ENCODE measurements around the gene CPNE2. TPM values are rescaled to one million over a fixed set of nuclear protein-coding genes. Genes with fewer than 3 reads are reported as not detected.

The CPNE2 gene
- total RNA-seq, 1 experiment from 2014 or later, result 36.7 TPM

DNA sequence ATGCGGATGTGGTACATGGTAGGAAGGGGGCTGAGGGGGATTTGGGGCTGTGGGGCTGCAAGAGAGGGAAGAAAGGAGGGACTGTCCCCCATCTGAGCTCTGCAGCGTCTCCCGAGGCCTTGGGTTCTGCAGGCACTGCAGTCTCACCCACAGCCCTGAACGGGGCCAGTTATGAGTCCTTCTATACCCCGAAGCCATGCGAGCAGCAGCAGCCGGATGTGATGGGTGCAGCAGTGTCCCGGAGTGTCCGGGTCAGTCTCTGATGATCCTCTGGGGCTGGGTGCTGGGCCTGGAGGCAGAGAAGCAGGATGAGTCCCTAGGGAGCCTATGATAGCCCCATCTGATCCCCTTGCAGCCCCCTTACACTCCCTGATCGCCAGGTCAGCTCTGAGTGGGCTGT lies 41.5 kb downstream of the CPNE2 start:
- in situ Hi-C loops (cut with HindIII; ENCODE audit: low sequenced_read_pairs), result no loop called here
- no peak for DNase-seq (ENCODE audit: low spot score)

- DNase-seq (ENCODE audit: low spot score), result no peak
- in situ Hi-C loops (cut with HindIII; ENCODE audit: low sequenced_read_pairs), result no loop called here
These were observed 42.6 kb downstream of the CPNE2 start for GRCh38 chr16:57134982-57135381.

GRCh38 chr16:57137043-57137442 lies 44.7 kb downstream of the CPNE2 start:
- in situ Hi-C loops (cut with HindIII; ENCODE audit: low sequenced_read_pairs), result no loop called here
- no peak for DNase-seq (ENCODE audit: low spot score)

- in situ Hi-C loops (cut with HindIII; ENCODE audit: low sequenced_read_pairs), result no loop called here
- DNase-seq (ENCODE audit: low spot score), result no peak
These were observed 45.3 kb downstream of the CPNE2 start for GRCh38 chr16:57137566-57138273.

DNA sequence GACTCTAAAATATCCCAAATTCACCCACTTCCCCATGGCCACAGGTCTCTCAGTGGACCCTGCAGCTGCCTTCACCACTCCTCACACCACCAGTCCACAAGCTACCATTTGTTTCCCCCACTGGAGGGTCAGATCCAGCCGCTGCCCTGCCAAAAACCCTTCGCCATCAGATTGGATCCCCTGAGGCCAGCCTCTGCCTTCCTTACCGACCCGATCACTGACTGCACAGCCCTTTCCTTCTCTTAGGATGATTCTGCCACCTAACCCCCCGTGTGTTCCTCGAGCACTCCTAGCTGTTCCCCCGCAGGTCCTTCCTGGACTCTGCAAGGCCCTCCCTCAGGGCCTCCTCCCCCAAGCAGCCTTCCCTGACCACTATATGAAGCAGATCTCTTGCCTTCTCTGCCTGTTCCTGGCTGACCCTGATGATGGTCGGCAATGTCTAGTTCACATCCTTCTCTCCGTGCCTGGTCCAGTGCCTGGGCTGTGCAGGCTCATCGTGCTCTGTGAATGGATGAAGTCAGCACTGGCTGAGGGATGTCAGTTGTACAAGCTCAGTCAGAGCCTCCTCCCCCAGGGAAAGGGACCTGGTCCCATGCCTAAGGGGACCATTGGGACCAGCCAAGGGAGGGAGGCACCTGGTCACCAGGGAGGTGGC lies 46.0 kb downstream of the CPNE2 start:
- in situ Hi-C loops (cut with HindIII; ENCODE audit: low sequenced_read_pairs), result no loop called here
- DNase-seq (ENCODE audit: low spot score), result no peak

DNA sequence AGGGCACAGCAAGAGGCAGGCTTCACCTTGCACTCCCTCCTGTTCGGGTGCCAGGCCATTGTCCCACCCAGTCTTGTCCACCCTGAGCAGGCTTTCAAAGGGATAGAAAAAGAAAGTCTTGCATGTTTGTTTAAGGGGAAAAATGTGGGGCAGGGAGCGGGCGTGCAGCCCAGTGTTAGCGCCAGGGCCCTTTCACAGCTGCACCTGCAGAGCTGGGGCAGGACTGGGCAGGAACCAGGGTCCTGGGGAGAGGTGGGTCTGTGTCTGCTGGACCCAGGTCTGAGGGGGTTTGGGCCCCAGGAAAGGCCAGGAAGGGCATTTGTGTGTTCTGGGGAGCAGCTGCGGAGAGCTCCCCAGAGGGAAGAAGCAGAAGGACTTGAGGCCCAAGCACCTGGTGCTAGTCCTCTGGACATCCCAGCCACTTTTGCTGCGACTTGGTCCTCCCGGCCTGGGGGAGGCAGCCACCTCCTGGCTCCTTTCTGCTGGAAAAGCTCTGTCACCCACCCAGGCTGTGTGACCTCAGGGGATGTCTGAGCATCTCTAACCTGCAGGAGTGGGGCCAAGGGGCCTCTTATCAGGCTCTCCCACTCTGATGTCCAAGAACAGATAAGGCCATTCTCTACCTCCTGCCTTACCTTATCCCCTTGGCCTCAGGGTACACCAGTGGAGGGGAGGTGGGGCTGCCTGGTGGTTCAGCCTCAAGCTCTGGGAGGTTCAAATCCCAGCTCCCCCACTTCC lies 48.7 kb downstream of the CPNE2 start:
- no peak for DNase-seq (ENCODE audit: low spot score)
- in situ Hi-C loops (cut with HindIII; ENCODE audit: low sequenced_read_pairs), result no loop called here

DNA sequence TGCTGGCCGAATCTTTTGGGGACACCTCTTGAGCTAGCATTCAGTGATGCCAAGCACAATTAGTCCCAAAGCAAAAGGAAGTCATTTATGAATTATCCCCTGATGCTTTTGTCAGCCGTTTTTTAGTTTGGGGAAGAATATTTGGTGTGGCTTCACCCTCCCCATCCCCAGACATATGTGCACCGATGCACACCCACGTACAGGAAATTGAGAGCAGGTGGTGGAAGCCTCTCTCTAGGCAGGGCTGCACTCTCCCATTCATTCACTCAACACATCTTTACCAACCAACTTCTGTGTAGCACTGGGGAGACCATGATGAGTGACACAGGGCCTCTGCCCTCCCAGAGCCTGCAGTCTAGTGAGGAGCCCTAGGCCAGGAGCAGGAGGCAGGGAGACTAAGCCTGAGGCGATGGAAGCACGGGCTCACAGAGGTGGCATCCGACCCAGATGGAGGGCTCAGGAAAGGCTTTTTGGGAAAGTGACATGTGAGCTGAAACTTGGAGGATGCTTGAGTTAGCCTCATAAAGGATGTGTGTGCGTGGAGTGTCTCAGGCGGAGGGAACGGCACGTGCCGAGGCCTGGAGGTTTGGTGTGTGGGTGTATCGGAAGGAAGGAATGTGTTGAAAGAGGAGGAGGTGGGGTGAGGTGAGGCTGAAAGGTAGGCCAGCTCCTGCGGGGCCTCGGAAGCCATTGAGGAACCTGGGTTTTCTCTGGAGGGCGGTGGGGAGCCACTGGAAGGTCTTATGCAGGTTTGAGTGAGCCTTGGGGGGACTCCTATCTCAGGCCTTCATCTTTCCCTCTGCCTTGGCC lies 49.6 kb downstream of the CPNE2 start:
- in situ Hi-C loops (cut with HindIII; ENCODE audit: low sequenced_read_pairs), result no loop called here
- no peak for DNase-seq (ENCODE audit: low spot score)

DNA sequence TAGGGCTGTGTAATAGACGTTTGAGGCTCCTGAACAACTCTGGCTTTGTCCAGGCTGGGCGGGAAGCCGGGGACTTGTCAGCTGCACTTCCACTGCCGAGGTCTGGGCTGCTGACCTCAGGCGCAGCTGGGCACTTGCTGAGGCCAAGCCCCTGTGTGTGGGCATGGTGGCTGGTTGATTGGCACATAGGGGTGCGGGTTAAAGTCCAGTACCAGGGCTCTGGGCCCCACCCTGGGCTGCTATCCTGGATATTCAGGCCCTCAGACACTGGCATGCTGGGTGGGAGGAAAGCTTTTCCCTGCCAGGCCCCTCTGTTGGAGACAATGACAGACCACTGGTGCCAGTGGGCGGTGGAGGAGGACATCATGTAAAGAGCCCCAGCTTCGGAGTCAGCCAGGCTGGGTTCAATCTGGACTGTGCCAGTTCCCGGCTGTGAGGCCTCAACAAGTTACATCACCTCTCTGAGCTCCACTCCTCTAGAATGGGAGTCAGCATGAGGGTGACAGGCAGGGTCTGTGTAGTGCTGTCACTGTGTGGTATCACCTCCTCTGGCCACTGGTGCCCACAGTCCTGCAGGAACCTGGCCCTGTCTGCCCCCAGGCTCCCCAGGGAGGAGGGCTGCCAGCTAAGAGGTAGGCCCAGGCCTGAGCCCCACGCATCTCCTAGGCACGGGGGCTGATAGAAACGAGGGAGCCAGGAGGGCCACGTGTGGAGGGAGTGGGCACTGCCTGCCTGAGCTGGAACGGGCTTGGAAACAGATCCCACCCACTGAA lies 51.0 kb downstream of the CPNE2 start:
- in situ Hi-C loops (cut with HindIII; ENCODE audit: low sequenced_read_pairs), result no loop called here
- DNase-seq (ENCODE audit: low spot score), result peak; percentile 10

DNA sequence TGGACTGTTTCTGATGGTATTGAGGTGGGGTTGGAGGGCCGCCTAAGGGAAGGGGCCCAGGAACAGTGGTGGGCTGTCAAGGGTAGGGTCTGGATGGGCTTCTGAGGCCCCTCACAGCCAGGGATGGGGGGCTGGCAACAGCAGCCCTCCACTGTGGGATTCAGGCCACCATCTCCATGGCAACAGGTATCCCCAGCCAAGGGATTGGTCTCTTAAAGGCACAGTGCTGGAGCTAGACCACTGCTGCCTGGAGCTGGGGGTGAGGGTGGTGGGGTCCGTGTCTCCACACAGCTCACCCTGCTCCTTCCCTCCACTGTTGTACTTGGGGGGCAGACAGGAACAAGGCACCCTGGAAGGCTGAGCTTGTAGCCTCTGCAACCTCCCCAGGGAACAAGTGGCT lies 51.6 kb downstream of the CPNE2 start:
- no peak for DNase-seq (ENCODE audit: low spot score)
- in situ Hi-C loops (cut with HindIII; ENCODE audit: low sequenced_read_pairs), result no loop called here

DNA sequence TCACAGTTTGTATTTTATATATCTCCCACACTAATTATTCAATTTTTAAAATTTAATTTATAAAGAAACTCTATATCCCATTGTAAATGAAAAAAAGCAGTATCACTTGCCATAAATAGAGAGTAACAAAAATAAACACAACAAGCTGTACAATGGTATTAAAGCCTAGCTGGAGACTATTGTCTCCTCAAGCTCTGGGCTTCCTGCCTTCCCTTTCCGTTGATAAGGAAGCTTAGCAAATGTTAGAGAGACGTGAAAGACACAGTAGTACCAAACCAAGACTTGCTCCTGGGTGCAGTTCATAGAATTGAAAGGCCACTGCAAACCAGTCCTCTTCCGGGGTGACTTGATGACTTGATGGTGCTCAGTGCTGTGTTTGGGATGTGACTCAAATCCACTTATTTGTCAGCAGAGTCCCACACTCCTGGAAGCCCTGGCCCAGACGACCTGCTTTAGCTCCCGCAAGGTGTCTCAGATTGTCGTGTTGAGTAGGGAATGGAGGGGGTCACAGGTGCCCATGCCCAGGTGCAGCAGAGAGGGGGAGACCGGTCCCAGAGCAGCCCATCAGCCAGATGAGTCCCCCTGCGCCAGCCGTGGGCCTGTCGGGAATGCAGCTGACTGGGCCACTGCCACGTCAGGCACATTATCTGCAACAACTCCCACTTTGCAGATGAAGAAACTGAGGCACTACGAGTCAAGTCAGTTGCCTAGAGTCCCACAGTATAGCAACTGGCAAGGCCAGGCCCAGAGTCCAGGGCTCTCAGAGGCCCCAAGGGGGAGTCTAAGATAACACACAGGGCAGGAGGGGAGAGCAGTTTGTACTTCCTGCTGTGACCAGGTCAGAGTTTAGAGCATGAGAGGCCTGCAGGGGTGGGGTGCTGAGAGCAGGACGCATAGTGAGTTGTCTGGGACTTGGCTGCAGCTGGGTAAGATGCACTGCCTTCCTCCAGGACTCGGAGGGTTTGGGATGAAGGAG lies 53.0 kb downstream of the CPNE2 start:
- DNase-seq (ENCODE audit: low spot score), result no peak
- in situ Hi-C loops (cut with HindIII; ENCODE audit: low sequenced_read_pairs), result no loop called here

- in situ Hi-C loops (cut with HindIII; ENCODE audit: low sequenced_read_pairs), result no loop called here
- no peak for DNase-seq (ENCODE audit: low spot score)
These were observed 53.8 kb downstream of the CPNE2 start for GRCh38 chr16:57146040-57146647.

GRCh38 chr16:57146735-57147134 lies 54.4 kb downstream of the CPNE2 start:
- in situ Hi-C loops (cut with HindIII; ENCODE audit: low sequenced_read_pairs), result no loop called here
- DNase-seq (ENCODE audit: low spot score), result no peak

DNA sequence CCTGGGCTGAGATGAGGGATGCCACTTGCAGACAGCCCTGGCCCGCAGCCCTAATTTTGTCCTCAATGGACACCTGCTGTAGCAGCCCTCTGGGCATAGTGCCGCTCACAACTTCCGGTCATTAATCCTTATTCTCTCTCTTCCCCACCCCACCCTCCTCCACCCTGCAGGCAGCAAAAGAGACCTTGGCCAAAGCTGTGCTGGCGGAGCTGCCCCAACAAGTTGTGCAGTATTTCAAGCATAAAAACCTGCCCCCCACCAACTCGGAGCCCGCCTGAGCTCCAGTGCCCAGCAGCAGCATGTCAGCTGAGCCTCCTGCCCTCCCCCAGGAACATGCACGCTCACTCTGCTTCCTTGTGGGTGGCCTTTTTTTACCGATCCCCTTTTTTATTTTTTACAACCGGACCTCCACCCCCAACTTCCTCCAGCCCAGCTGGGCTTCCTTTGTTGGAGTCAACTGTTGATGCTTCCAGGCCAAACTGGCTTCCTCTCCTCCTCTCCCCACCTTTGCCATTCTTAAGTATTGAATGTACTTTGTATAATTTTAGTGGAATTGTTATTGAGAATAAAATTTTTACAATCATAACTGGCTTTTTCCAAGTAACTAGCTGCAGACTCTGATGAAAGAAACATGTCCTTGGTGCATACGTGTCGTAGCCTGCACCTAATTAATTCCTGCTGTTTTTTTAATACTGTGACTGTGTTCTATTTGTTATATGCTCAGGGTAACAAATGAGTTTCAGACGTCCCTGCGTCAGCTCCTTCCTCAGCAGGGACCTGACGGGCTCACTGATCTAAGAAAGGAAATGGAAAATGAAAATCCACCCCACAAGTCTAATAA lies 55.2 kb downstream of the CPNE2 start:
- in situ Hi-C loops (cut with HindIII; ENCODE audit: low sequenced_read_pairs), result no loop called here
- peak; percentile 59 for DNase-seq (ENCODE audit: low spot score)

DNA sequence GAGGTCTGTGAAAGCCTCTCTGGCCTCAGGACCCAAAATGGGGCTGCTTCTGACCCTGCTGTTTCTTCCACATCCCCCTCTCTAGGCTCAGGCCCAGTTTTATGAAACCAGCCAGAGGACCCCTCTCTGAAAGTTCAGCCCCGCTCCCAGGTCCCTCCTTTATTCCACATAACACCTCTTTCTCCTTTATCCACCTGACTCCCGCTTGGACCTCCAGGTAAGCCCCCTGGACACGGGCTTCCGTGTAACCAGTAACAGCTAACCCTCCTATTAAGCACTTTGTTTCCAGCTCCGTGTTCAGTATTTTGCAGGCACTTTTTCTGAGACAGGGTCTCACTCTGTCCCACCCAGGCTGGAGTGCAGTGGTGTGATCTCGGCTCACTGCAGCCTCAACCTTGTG lies 56.1 kb downstream of the CPNE2 start:
- in situ Hi-C loops (cut with HindIII; ENCODE audit: low sequenced_read_pairs), result no loop called here
- no peak for DNase-seq (ENCODE audit: low spot score)

DNA sequence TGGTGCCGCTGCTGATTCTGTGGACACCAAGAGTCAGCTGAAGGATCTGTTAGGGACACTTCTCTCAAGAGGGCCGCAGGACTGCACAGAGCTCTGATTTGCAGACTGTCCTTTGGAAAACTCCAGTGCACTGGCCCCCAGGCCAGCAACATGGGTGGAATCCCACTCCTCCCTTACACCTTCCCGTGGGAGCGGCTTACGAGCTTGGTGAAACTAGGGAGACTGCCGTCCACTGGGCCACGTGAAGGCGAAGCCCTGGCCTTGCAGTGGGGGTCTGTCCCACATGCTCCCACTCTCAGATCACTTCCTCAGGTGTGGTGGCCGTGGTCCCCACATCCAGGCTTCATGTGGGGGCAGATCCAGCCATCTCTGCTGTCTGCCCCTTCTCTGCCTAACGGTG lies 57.0 kb downstream of the CPNE2 start:
- in situ Hi-C loops (cut with HindIII; ENCODE audit: low sequenced_read_pairs), result no loop called here
- no peak for DNase-seq (ENCODE audit: low spot score)

GRCh38 chr16:57150682-57151330 lies 58.4 kb downstream of the CPNE2 start:
- DNase-seq (ENCODE audit: low spot score), result peak; percentile 56
- in situ Hi-C loops (cut with HindIII; ENCODE audit: low sequenced_read_pairs), result no loop called here

All from G401 (cell line).